ENCODE data around the gene NAA35.

NAA35 gene

GRCh38 chr9:86062845-86063693 lies 122.1 kb downstream of the NAA35 start:
- DNase-seq (ENCODE audit: low spot score): no peak

- no peak for DNase-seq (ENCODE audit: low spot score)
These were observed 123.3 kb downstream of the NAA35 start for GRCh38 chr9:86064220-86064619.

GRCh38 chr9:86069206-86069869 lies 128.4 kb downstream of the NAA35 start:
- DNase-seq (ENCODE audit: low spot score): no peak
